GM19099 (cell line): Measurements from ENCODE around the gene ANGEL2.

Source experiments
- POLR2A ChIP-seq: IDR thresholded peaks from 3 replicates; pipeline ENCODE4 v1.6.1; 2011; ENCODE audit warnings: low read depth; ENCODE audit not compliant: insufficient read length; ENCODE audit errors: extremely low read depth

ANGEL2 gene

GRCh38 chr1:213034713-213035112, 19.0 kb upstream of the ANGEL2 start:
- TF ChIP-seq POLR2A = no peak

DNA sequence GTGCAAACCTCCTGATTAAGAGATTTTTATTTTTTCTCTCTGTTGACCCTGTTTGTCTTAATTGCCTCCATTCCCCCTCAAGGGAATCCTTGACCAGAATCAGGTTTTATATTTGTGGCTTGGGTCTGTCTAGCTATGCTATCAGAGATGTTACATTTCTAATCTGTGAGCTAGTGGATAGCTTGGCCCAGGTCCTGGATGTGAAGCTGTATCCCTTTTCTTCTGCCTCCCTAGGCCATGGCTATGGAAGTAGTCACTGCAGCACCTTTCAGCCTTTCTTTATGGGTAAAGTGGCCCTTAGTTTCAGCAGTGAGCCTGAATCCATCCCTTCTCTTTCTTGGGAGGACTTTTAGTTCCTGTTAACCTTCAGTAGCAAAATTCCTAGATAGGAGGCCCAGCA, 17.0 kb upstream of the ANGEL2 start:
- no peak for TF ChIP-seq POLR2A

DNA sequence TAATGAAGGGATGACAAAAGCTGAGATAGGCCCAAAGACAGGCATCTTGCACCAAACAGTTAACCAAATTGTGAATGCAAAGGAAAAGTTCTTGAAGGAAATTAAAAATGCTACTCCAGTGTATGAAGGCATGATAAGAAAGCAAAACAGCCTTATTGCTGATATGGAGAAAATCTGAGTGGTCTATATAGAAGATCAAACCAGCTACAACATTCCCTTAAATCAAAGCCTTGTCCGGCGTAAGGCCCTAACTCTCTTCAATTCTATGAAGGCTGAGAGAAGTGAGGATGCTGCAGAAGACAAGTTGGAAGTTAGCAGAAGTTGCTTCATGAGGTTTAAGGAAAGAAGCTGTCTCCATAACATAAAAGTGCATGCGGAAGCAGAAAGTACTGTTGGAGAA, 4.3 kb upstream of the ANGEL2 start:
- no peak for TF ChIP-seq POLR2A

GRCh38 chr1:213019450-213019849, 3.8 kb upstream of the ANGEL2 start:
- no peak for TF ChIP-seq POLR2A

GRCh38 chr1:213017447-213018273, 2.0 kb upstream of the ANGEL2 start:
- no peak for TF ChIP-seq POLR2A

GRCh38 chr1:213014642-213015041, 1.0 kb downstream of the ANGEL2 start:
- TF ChIP-seq POLR2A = no peak

DNA sequence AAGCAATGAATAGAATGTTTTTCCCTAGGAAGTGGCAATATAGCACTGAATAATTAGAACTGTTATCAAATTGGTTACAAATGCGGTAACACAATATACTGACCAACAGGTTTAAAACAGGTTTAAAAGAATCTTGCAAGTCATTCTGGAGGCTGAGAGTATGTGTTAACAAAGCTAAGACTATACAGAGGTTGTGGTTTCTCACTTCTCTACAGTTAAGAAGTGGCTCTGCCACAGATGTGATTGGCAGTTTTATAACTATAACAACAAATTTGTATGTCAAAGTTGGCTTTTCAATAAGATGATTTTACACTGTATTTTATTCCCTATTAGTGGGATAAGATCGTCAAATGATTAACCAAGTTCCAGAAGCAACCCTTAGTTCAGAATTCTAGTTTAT, 7.1 kb downstream of the ANGEL2 start:
- TF ChIP-seq POLR2A = no peak

GRCh38 chr1:213003256-213003655, 12.4 kb downstream of the ANGEL2 start:
- TF ChIP-seq POLR2A = no peak

DNA sequence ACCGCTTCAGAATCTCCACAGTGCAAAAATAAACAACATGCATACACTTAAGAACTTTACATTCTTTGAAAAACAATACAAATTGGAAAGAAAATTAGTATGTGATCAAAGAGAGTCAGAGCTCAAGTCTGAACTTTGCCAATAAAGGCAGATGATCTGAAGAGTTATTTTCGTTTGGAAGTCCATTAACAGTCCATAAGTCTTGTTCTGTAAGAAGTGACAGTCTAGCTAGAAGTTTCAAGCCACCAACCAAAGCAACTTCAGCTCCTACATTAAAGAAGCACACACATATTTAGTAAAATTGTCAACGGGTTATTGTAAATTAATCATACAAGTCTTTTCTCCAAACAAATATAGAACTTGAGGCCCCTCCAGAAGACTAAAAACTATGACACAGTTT, 20.7 kb downstream of the ANGEL2 start:
- TF ChIP-seq POLR2A = no peak

GRCh38 chr1:212990276-212990675, 25.4 kb downstream of the ANGEL2 start:
- TF ChIP-seq POLR2A = no peak

- no peak for TF ChIP-seq POLR2A
Measured at GRCh38 chr1:212987702-212988322, 27.9 kb downstream of the ANGEL2 start.

- no peak for TF ChIP-seq POLR2A
Measured at GRCh38 chr1:212986551-212986950, 29.1 kb downstream of the ANGEL2 start.

DNA sequence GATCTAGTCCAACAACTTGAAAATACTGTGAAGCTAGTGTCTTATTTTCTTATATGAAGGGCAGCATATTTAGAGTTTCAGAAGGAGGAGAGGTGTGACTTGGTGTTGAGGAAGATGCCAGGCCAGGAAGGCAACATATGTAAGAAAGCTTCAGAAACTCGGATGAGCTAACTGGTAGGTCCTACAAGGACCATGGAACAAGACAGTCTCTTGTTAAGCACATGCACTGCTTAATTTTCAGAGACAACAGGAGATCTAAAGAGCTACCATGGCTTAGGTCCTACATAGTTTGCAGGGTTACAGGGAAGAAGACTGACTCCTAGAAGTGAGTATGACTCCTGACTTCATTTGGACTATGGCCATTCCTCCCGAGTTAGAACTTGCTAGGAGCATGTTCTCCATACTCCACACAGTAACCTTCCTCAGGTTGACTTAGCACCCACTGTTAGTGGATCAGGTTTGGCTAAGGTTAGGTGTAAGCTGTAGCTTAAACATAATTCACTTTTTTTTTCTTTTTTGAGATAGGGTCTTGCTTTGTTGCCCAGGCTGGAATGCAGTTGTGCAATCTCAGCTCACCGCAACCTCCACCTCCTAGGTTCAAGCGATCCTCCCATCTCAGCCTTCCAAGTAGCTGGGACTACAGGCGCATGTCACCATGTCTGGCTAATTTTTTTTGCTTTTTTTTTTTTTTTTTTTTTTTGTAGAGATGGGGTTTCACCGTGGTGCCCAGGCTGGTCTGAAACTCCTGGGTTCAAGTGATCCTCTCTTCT, 31.0 kb downstream of the ANGEL2 start:
- TF ChIP-seq POLR2A = no peak

GRCh38 chr1:212983482-212983881, 32.2 kb downstream of the ANGEL2 start:
- TF ChIP-seq POLR2A = no peak

- no peak for TF ChIP-seq POLR2A
Measured at GRCh38 chr1:212982430-212983152, 33.1 kb downstream of the ANGEL2 start.
